SU-DHL-6 (cell line): ENCODE results near the gene FLNB.

Experiments
- H2AFZ ChIP-seq: fragments of 200-600 bp; sonication (generic); 2 replicates; pipeline ENCODE4 v1.6.1; 2014; ENCODE audit warnings: low read depth, mild to moderate bottlenecking, moderate library complexity, mixed read lengths, antibody characterized with exemption, low read length; ENCODE audit not compliant: severe bottlenecking
- H3F3A ChIP-seq: fragments of 200-600 bp; shearing (Covaris generic); 2 replicates; pipeline ENCODE4 v1.6.0; 2016; ENCODE audit warnings: antibody characterized with exemption, mild to moderate bottlenecking; ENCODE audit not compliant: insufficient read depth
- H3K27ac ChIP-seq: fragments of 200-600 bp; sonication (generic); 2 replicates; pipeline ENCODE4 v1.5.1; 2016; ENCODE audit warnings: low read depth, mild to moderate bottlenecking, low read length, moderate library complexity, mixed read lengths
- H3K27me3 ChIP-seq: fragments of 200-600 bp; sonication (generic), shearing (Covaris generic); 2 replicates; pipeline ENCODE4 v1.6.0; 2014; ENCODE audit warnings: mild to moderate bottlenecking, low read length
- H3K36me3 ChIP-seq: fragments of 200-600 bp; sonication (generic); 2 replicates; pipeline ENCODE4 v1.6.1; 2014; ENCODE audit warnings: mild to moderate bottlenecking, low read length, mixed read lengths
- H3K4me2 ChIP-seq: fragments of 300-600, 200-600 bp; shearing (Covaris generic), sonication (generic); 2 replicates; pipeline ENCODE4 v1.6.0; 2014; ENCODE audit warnings: low read length, low read depth, mild to moderate bottlenecking; ENCODE audit not compliant: poor library complexity, severe bottlenecking
- H3K4me3 ChIP-seq: fragments of 200-600 bp; sonication (generic); 2 replicates; pipeline ENCODE4 v1.5.1; 2014; ENCODE audit warnings: antibody characterized with exemption, low read length, mild to moderate bottlenecking, mixed read lengths; ENCODE audit not compliant: insufficient read depth, poor library complexity, severe bottlenecking
- H3K79me2 ChIP-seq: fragments of 200-600 bp; sonication (generic); 2 replicates; pipeline ENCODE4 v1.6.1; 2014; ENCODE audit warnings: mild to moderate bottlenecking, low read length, moderate library complexity; ENCODE audit not compliant: insufficient read depth
- H3K9ac ChIP-seq: fragments of 200-600 bp; sonication (generic); 2 replicates; pipeline ENCODE4 v1.7.0; 2014; ENCODE audit warnings: mild to moderate bottlenecking, low read length
- H3K9me2 ChIP-seq: fragments of 200-600 bp; sonication (generic); replicated peaks from 2 replicates; pipeline ENCODE4 v1.6.1; 2014; ENCODE audit warnings: low read length; ENCODE audit not compliant: insufficient read depth
- H3K9me3 ChIP-seq: fragments of 200-600 bp; sonication (generic); 2 replicates; pipeline ENCODE4 v1.6.1; 2014; ENCODE audit warnings: low read length, mixed read lengths; ENCODE audit not compliant: insufficient read depth
- H4K20me1 ChIP-seq: fragments of 200-600 bp; sonication (generic); 2 replicates; pipeline ENCODE4 v1.6.1; 2014; ENCODE audit warnings: low read depth, mild to moderate bottlenecking, antibody characterized with exemption, low read length, moderate library complexity, mixed read lengths
- EZH2phosphoT487 ChIP-seq: fragments of 200-600 bp; sonication (generic), shearing (Covaris generic); conservative IDR thresholded peaks from 2 replicates; pipeline ENCODE4 v1.6.1; 2018; ENCODE audit warnings: mild to moderate bottlenecking, antibody characterized with exemption, low read length, moderate library complexity, mixed read lengths
- TF ChIP-seq, protein P1 (sequence below): fragments of 200-600 bp; sonication (generic); IDR thresholded peaks from one replicate; pipeline ENCODE4 v1.5.1; 2017; ENCODE audit warnings: antibody characterized with exemption, mild to moderate bottlenecking, low read length, moderate library complexity; ENCODE audit not compliant: insufficient read depth, poor library complexity, severe bottlenecking

FLNB gene

DNA sequence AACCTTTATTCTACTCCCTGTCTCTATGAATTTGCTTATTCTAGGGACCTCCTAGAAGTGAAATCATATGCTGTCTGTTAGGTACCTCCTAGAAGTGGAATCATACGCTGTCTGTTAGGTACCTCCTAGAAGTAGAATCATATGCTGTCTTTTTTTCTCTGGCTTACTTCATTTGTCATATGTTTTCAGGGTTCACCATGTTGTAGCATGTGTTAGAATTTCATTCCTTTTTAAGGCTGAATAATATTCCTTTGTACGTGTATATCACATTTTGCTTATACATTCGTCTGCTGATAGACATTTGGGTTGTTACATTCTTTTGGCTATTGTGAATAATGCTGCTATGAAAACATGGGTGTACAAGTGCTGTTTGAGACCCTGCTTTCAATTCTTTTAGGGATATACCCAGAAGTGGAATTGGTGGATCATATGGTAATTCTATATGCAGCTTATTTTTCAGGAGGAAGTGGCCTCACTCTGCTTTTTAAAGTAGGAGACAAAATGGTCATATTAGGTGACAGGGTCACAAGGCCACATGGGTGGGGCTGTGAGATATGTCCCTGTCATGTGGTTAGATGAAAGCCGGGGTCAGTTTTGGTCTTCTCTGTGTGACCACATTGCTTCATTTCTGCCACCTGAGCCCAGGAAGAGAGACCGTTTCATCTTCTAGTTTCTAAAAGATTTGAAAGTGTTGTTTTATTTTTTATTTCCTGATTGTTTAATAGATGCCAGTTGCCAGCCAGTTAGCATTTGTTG, 76.7 kb downstream of the FLNB start:
- TF ChIP-seq, protein P1, sequence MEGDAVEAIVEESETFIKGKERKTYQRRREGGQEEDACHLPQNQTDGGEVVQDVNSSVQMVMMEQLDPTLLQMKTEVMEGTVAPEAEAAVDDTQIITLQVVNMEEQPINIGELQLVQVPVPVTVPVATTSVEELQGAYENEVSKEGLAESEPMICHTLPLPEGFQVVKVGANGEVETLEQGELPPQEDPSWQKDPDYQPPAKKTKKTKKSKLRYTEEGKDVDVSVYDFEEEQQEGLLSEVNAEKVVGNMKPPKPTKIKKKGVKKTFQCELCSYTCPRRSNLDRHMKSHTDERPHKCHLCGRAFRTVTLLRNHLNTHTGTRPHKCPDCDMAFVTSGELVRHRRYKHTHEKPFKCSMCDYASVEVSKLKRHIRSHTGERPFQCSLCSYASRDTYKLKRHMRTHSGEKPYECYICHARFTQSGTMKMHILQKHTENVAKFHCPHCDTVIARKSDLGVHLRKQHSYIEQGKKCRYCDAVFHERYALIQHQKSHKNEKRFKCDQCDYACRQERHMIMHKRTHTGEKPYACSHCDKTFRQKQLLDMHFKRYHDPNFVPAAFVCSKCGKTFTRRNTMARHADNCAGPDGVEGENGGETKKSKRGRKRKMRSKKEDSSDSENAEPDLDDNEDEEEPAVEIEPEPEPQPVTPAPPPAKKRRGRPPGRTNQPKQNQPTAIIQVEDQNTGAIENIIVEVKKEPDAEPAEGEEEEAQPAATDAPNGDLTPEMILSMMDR, result no peak
- no peak for TF ChIP-seq EZH2phosphoT487
- Histone ChIP-seq H3K4me3 (no peak overlapping the region), H3K27me3 (no peaks in the 10 kb centered on the region), H3K36me3 (no peaks in the 10 kb centered on the region), H3K9me3 (no peaks in the 10 kb centered on the region), H3K79me2 (no peaks in the 10 kb centered on the region), H3K27ac (no peak overlapping the region), H2AFZ (no peak overlapping the region), H4K20me1 (no peaks in the 10 kb centered on the region), H3K4me2 (no peak overlapping the region), H3K9me2 (no peaks in the 10 kb centered on the region), H3F3A (no peaks in the 10 kb centered on the region), H3K9ac (no peak overlapping the region)

DNA sequence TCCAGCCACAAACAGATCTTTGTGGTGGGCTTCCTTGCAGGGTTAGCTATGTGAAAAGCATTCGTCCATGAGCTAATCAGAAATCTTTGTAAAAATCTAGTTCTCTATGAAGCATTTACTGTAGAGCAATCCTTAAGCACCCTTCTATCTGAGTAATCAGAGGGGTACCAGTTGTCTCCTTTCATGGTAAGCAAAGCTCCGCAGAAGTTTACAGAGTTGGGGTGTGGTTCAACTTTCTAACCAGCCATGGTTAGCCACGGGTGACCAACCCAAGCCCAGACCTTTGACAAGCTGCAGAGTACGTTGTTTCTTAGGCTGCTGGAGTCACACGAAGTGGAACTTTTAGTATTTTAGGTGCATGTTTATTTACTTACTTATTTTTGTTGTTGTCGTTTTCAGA, 77.4 kb downstream of the FLNB start:
- Histone ChIP-seq H3K79me2 (no peaks in the 10 kb centered on the region), H3K27me3 (no peaks in the 10 kb centered on the region), H3K36me3 (no peaks in the 10 kb centered on the region), H3K9me3 (no peaks in the 10 kb centered on the region), H3K9me2 (no peaks in the 10 kb centered on the region), H3K9ac (no peak overlapping the region), H3K4me3 (no peak overlapping the region), H3K27ac (no peak overlapping the region), H3F3A (no peaks in the 10 kb centered on the region), H2AFZ (no peak overlapping the region), H4K20me1 (no peaks in the 10 kb centered on the region), H3K4me2 (no peak overlapping the region)
- TF ChIP-seq, protein P1, result no peak
- no peak for TF ChIP-seq EZH2phosphoT487

DNA sequence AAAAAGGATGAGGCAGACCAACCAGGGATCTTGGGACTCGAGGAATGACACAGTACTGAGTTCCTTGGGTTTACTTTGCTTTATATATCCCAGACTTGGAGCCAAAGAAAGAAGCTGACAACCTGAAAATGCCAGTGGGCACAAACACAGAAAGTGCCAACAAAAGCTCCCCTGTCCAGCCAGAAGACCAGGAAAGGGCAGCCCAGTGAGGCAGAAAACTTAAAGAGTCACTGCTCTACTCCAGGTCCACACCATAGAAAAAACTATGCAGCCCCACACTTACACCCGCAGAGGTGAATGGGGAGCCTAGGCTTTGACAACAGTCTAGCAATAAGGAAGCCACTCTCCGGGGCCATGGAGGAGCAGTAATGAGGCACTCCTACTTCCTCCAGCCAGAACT, 80.3 kb downstream of the FLNB start:
- Histone ChIP-seq H3K9me2 (no peaks in the 10 kb centered on the region), H2AFZ (no peak overlapping the region), H3K79me2 (no peaks in the 10 kb centered on the region), H3K36me3 (no peaks in the 10 kb centered on the region), H3F3A (no peaks in the 10 kb centered on the region), H3K9me3 (no peaks in the 10 kb centered on the region), H4K20me1 (no peaks in the 10 kb centered on the region), H3K4me2 (no peak overlapping the region), H3K27me3 (no peaks in the 10 kb centered on the region), H3K4me3 (no peak overlapping the region), H3K27ac (no peak overlapping the region), H3K9ac (no peak overlapping the region)
- TF ChIP-seq, protein P1, result no peak
- TF ChIP-seq EZH2phosphoT487, result no peak
